ENCODE results near the gene TMEM50B. TPM values are rescaled to one million over a fixed set of nuclear protein-coding genes. Genes with fewer than 3 reads are reported as not detected.

TMEM50B gene
- total RNA-seq, 1 donor from 2014 or later: 23.4 TPM

Other genes with a start within 250 kb of the TMEM50B start
- gene IL10RB, start 213.6 kb downstream of the TMEM50B start, total RNA-seq: 34.0 and 46.4 TPM in 2 replicates
- 13.1 and 19.2 TPM in 2 replicates for gene IFNAR1, start 155.0 kb downstream of the TMEM50B start, total RNA-seq
- 36.2 and 48.8 TPM in 2 replicates for gene IFNGR2, start 76.6 kb downstream of the TMEM50B start, total RNA-seq
- 0.99 and 1.1 TPM in 2 replicates for gene DNAJC28, start 11.7 kb upstream of the TMEM50B start, total RNA-seq
- 42.5 and 45.2 TPM in 2 replicates for gene GART, start 62.1 kb upstream of the TMEM50B start, total RNA-seq
- gene SON, start 63.1 kb upstream of the TMEM50B start, total RNA-seq: 75.4 and 88.3 TPM in 2 replicates
- gene DONSON, start 108.7 kb upstream of the TMEM50B start, total RNA-seq: 6.5 and 8.9 TPM in 2 replicates
- 18.7 and 24.6 TPM in 2 replicates for gene CRYZL1, start 161.8 kb upstream of the TMEM50B start, total RNA-seq
- 35.3 and 40.5 TPM in 2 replicates for gene ITSN1, start 162.5 kb upstream of the TMEM50B start, total RNA-seq

All from lung microvascular endothelial cell (primary cell).